ENCODE data around the gene JAGN1.

- TF ChIP-seq POLR2A (IDR thresholded peaks at IDR 0.05; ENCODE audit: low read length) (no peak), GATA1 (IDR thresholded peaks at IDR 0.05; ENCODE audit: low read depth, low read length) (no peak)
These were observed 19.4 kb upstream of the JAGN1 start for GRCh38 chr3:9870978-9871377.
